ENCODE results near the gene OTOF.

DNA sequence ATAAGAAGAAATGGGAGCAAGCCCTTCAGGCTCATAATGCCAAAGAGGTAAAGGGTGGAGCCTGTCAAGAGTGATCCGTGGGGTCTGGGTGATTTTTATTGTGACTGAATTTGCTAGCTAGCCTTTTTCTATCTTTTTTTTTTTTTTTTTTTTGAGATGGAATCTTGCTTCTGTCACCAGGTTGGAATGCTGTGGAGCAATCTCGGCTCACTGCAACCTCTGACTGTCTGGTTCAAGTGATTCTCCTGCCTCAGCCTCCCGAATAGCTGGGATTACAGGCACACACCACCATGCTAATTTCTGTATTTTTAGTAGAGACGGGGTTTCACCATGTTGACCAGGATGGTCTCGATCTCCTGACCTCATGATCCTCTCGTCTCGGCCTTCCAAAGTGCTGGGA is 47.1 kb downstream of the OTOF start:
- TF ChIP-seq, protein P1, sequence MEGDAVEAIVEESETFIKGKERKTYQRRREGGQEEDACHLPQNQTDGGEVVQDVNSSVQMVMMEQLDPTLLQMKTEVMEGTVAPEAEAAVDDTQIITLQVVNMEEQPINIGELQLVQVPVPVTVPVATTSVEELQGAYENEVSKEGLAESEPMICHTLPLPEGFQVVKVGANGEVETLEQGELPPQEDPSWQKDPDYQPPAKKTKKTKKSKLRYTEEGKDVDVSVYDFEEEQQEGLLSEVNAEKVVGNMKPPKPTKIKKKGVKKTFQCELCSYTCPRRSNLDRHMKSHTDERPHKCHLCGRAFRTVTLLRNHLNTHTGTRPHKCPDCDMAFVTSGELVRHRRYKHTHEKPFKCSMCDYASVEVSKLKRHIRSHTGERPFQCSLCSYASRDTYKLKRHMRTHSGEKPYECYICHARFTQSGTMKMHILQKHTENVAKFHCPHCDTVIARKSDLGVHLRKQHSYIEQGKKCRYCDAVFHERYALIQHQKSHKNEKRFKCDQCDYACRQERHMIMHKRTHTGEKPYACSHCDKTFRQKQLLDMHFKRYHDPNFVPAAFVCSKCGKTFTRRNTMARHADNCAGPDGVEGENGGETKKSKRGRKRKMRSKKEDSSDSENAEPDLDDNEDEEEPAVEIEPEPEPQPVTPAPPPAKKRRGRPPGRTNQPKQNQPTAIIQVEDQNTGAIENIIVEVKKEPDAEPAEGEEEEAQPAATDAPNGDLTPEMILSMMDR (IDR thresholded peaks at IDR 0.05): no peak
- TF ChIP-seq, protein P2, sequence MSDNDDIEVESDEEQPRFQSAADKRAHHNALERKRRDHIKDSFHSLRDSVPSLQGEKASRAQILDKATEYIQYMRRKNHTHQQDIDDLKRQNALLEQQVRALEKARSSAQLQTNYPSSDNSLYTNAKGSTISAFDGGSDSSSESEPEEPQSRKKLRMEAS (CRISPR knock-in tag; IDR thresholded peaks at IDR 0.05): no peak
- TF ChIP-seq, protein P3, sequence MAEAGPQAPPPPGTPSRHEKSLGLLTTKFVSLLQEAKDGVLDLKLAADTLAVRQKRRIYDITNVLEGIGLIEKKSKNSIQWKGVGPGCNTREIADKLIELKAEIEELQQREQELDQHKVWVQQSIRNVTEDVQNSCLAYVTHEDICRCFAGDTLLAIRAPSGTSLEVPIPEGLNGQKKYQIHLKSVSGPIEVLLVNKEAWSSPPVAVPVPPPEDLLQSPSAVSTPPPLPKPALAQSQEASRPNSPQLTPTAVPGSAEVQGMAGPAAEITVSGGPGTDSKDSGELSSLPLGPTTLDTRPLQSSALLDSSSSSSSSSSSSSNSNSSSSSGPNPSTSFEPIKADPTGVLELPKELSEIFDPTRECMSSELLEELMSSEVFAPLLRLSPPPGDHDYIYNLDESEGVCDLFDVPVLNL (CRISPR knock-in tag; IDR thresholded peaks at IDR 0.05; ENCODE audit: borderline replicate concordance, low read depth): no peak
- TF ChIP-seq, protein P4, sequence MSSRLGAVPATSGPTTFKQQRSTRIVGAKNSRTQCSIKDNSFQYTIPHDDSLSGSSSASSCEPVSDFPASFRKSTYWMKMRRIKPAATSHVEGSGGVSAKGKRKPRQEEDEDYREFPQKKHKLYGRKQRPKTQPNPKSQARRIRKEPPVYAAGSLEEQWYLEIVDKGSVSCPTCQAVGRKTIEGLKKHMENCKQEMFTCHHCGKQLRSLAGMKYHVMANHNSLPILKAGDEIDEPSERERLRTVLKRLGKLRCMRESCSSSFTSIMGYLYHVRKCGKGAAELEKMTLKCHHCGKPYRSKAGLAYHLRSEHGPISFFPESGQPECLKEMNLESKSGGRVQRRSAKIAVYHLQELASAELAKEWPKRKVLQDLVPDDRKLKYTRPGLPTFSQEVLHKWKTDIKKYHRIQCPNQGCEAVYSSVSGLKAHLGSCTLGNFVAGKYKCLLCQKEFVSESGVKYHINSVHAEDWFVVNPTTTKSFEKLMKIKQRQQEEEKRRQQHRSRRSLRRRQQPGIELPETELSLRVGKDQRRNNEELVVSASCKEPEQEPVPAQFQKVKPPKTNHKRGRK (CRISPR knock-in tag; IDR thresholded peaks at IDR 0.05; ENCODE audit: borderline replicate concordance): no peak
- TF ChIP-seq, protein P5, sequence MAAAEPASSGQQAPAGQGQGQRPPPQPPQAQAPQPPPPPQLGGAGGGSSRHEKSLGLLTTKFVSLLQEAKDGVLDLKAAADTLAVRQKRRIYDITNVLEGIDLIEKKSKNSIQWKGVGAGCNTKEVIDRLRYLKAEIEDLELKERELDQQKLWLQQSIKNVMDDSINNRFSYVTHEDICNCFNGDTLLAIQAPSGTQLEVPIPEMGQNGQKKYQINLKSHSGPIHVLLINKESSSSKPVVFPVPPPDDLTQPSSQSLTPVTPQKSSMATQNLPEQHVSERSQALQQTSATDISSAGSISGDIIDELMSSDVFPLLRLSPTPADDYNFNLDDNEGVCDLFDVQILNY (CRISPR knock-in tag; IDR thresholded peaks at IDR 0.05): no peak
- TF ChIP-seq, protein P6, sequence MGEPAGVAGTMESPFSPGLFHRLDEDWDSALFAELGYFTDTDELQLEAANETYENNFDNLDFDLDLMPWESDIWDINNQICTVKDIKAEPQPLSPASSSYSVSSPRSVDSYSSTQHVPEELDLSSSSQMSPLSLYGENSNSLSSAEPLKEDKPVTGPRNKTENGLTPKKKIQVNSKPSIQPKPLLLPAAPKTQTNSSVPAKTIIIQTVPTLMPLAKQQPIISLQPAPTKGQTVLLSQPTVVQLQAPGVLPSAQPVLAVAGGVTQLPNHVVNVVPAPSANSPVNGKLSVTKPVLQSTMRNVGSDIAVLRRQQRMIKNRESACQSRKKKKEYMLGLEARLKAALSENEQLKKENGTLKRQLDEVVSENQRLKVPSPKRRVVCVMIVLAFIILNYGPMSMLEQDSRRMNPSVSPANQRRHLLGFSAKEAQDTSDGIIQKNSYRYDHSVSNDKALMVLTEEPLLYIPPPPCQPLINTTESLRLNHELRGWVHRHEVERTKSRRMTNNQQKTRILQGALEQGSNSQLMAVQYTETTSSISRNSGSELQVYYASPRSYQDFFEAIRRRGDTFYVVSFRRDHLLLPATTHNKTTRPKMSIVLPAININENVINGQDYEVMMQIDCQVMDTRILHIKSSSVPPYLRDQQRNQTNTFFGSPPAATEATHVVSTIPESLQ (CRISPR knock-in tag; IDR thresholded peaks at IDR 0.05): no peak
- TF ChIP-seq NFE2L1 (CRISPR knock-in tag; IDR thresholded peaks at IDR 0.05): no peak
- TF ChIP-seq, protein P7, sequence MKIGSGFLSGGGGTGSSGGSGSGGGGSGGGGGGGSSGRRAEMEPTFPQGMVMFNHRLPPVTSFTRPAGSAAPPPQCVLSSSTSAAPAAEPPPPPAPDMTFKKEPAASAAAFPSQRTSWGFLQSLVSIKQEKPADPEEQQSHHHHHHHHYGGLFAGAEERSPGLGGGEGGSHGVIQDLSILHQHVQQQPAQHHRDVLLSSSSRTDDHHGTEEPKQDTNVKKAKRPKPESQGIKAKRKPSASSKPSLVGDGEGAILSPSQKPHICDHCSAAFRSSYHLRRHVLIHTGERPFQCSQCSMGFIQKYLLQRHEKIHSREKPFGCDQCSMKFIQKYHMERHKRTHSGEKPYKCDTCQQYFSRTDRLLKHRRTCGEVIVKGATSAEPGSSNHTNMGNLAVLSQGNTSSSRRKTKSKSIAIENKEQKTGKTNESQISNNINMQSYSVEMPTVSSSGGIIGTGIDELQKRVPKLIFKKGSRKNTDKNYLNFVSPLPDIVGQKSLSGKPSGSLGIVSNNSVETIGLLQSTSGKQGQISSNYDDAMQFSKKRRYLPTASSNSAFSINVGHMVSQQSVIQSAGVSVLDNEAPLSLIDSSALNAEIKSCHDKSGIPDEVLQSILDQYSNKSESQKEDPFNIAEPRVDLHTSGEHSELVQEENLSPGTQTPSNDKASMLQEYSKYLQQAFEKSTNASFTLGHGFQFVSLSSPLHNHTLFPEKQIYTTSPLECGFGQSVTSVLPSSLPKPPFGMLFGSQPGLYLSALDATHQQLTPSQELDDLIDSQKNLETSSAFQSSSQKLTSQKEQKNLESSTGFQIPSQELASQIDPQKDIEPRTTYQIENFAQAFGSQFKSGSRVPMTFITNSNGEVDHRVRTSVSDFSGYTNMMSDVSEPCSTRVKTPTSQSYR (CRISPR knock-in tag; IDR thresholded peaks at IDR 0.05): no peak
- TF ChIP-seq, protein P8, sequence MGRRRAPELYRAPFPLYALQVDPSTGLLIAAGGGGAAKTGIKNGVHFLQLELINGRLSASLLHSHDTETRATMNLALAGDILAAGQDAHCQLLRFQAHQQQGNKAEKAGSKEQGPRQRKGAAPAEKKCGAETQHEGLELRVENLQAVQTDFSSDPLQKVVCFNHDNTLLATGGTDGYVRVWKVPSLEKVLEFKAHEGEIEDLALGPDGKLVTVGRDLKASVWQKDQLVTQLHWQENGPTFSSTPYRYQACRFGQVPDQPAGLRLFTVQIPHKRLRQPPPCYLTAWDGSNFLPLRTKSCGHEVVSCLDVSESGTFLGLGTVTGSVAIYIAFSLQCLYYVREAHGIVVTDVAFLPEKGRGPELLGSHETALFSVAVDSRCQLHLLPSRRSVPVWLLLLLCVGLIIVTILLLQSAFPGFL (CRISPR knock-in tag; IDR thresholded peaks at IDR 0.05; ENCODE audit: borderline replicate concordance): no peak
- TF ChIP-seq NR1H2 (CRISPR knock-in tag; IDR thresholded peaks at IDR 0.05): no peak
- TF ChIP-seq, protein P9, sequence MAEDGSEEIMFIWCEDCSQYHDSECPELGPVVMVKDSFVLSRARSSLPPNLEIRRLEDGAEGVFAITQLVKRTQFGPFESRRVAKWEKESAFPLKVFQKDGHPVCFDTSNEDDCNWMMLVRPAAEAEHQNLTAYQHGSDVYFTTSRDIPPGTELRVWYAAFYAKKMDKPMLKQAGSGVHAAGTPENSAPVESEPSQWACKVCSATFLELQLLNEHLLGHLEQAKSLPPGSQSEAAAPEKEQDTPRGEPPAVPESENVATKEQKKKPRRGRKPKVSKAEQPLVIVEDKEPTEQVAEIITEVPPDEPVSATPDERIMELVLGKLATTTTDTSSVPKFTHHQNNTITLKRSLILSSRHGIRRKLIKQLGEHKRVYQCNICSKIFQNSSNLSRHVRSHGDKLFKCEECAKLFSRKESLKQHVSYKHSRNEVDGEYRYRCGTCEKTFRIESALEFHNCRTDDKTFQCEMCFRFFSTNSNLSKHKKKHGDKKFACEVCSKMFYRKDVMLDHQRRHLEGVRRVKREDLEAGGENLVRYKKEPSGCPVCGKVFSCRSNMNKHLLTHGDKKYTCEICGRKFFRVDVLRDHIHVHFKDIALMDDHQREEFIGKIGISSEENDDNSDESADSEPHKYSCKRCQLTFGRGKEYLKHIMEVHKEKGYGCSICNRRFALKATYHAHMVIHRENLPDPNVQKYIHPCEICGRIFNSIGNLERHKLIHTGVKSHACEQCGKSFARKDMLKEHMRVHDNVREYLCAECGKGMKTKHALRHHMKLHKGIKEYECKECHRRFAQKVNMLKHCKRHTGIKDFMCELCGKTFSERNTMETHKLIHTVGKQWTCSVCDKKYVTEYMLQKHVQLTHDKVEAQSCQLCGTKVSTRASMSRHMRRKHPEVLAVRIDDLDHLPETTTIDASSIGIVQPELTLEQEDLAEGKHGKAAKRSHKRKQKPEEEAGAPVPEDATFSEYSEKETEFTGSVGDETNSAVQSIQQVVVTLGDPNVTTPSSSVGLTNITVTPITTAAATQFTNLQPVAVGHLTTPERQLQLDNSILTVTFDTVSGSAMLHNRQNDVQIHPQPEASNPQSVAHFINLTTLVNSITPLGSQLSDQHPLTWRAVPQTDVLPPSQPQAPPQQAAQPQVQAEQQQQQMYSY (CRISPR knock-in tag; IDR thresholded peaks at IDR 0.05): no peak
- TF ChIP-seq, protein P10, sequence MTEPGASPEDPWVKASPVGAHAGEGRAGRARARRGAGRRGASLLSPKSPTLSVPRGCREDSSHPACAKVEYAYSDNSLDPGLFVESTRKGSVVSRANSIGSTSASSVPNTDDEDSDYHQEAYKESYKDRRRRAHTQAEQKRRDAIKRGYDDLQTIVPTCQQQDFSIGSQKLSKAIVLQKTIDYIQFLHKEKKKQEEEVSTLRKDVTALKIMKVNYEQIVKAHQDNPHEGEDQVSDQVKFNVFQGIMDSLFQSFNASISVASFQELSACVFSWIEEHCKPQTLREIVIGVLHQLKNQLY (CRISPR knock-in tag; IDR thresholded peaks at IDR 0.05): no peak
- TF ChIP-seq, protein P11, sequence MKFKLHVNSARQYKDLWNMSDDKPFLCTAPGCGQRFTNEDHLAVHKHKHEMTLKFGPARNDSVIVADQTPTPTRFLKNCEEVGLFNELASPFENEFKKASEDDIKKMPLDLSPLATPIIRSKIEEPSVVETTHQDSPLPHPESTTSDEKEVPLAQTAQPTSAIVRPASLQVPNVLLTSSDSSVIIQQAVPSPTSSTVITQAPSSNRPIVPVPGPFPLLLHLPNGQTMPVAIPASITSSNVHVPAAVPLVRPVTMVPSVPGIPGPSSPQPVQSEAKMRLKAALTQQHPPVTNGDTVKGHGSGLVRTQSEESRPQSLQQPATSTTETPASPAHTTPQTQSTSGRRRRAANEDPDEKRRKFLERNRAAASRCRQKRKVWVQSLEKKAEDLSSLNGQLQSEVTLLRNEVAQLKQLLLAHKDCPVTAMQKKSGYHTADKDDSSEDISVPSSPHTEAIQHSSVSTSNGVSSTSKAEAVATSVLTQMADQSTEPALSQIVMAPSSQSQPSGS (CRISPR knock-in tag; IDR thresholded peaks at IDR 0.05; ENCODE audit: borderline replicate concordance, low read depth): no peak
